ENCODE measurements around the gene ABCB10. TPM values are rescaled to one million over a fixed set of nuclear protein-coding genes. Genes with fewer than 3 reads are reported as not detected.

ABCB10 gene
- total RNA-seq, 2 experiments from 2014 or later = 32.4 to 39.9 TPM

DNA sequence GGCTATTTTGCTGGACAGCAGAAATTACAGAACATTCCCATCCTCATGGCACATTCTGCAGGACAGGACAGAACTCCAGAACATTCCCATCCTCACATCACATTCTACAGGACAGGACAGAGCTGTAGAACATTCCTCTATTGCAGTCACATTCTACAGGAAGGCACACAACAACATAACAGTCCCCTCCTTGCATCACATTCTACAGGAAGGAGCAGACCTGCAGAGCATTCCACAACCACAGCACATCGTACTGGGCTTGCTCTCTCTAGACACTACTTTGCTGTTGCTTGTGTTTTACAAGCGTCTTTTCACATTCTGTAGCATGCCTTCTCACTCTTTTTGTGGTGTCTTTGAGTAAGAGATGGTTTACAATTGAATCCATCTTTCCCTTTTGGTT is 26.8 kb upstream of the ABCB10 start:
- Mint-ChIP-seq H3K36me3 (ENCODE audit: low read depth) (no peaks in the 10 kb centered on the region), H3K4me1 (ENCODE audit: low read depth) (no peaks in the 10 kb centered on the region), H3K4me3 (no peak overlapping the region), H3K27me3 (ENCODE audit: low read depth) (peaks cover 2% of the 10 kb centered on the region), H3K9me3 (ENCODE audit: insufficient read depth) (no peaks in the 10 kb centered on the region), H3K27ac (no peak overlapping the region)
- DNase-seq = no peak
- ATAC-seq = no peak
- POLR2A ChIA-PET = no interaction called here
- CTCF ChIA-PET = no interaction called here

DNA sequence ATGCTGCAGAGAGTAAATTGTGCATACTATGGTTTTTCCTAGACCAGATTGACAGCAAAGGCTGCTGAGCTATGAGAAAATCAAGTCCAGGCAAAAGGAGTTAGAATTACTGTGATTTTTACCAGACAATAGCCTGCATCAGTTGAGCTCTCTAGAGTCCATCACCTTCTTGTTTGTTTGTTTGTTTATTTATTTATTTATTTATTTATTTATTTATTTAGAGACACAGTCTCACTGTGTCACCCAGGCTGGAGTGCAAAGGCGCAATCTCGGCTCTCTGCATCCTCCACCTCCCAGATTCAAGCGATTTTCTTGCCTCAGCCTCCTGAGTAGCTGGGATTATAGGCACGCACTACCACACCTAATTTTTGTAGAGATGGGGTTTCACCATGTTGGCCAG is 24.2 kb upstream of the ABCB10 start:
- ATAC-seq (no peak), DNase-seq (no peak)
- H3K27ac Mint-ChIP-seq = no peak overlapping the region
- ChIA-PET CTCF (interaction anchor here (1.2 kb wide), 1 partner anchor 324 kb away, joined by 3 read pairs; no protein-coding TSS in a partner anchor), POLR2A (no interaction called here)
- H3K27me3 Mint-ChIP-seq (ENCODE audit: low read depth) = peaks cover 10% of the 10 kb centered on the region
- H3K4me1 Mint-ChIP-seq (ENCODE audit: low read depth) = peaks cover 3% of the 10 kb centered on the region
- no peak overlapping the region for H3K4me3 Mint-ChIP-seq
- no peaks in the 10 kb centered on the region for H3K36me3 Mint-ChIP-seq (ENCODE audit: low read depth)
- no peaks in the 10 kb centered on the region for H3K9me3 Mint-ChIP-seq (ENCODE audit: insufficient read depth)

DNA sequence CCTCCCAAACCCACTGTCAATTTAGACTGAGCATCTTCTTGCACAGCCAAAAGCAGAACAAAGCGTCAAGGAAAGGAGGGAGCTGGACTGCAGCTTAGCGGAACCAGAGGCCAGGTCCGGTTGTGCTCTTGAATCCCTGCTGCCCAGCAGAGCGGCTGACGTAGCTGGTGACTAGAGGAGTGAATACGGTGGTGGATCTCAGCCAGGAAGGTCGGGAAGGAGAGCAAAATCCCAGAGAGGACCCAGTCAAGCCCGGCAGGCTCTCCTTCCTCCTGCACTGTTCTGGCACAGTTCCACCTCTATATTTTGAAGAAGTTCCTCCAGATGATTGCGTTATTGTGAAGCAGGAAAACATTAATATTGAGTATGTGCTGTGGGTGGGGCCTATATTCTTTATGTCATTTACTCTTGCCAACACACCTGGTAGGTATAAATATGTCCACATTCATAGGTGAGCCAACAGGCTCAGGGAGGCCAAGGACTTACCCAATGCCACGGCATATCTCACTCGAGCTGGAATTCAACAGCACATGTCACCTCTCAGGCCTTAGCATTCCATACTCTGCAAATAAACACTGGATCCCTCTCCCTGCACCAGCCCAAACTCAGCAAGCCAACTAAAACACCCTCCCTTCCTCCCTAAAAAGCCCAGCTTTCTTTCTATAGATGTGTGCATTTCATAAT is 23.6 kb upstream of the ABCB10 start:
- H3K36me3 Mint-ChIP-seq (ENCODE audit: low read depth) = no peaks in the 10 kb centered on the region
- H3K27me3 Mint-ChIP-seq (ENCODE audit: low read depth) = peaks cover 11% of the 10 kb centered on the region
- H3K4me1 Mint-ChIP-seq (ENCODE audit: low read depth) = peaks cover 3% of the 10 kb centered on the region
- no peak for DNase-seq
- ATAC-seq = no peak
- CTCF ChIA-PET = interaction anchor here (1.2 kb wide), 1 partner anchor 324 kb away, joined by 3 read pairs; no protein-coding TSS in a partner anchor
- H3K4me3 Mint-ChIP-seq = no peak overlapping the region
- no peak overlapping the region for H3K27ac Mint-ChIP-seq
- H3K9me3 Mint-ChIP-seq (ENCODE audit: insufficient read depth) = no peaks in the 10 kb centered on the region
- POLR2A ChIA-PET = no interaction called here

DNA sequence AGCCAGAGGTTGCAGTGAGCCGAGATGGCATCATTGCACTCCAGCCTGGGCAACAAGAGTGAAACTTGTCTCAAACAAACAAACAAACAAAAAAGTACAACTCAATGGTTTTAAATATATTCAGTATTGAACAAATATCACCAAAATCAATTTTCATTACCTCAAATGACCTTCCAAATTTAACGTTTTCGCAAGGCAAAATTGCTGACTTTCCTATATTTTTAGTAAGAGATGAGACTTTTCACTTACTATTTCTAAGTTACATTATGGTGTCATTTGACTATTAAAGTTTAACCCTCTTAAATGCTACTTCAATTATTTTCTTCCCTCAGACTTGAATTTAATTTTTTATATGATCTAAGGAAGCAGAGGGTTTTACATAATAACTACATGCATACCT is 23.0 kb upstream of the ABCB10 start:
- H3K27me3 Mint-ChIP-seq (ENCODE audit: low read depth) = peaks cover 11% of the 10 kb centered on the region
- no peak overlapping the region for H3K4me3 Mint-ChIP-seq
- no peak overlapping the region for H3K27ac Mint-ChIP-seq
- no peak for DNase-seq
- H3K9me3 Mint-ChIP-seq (ENCODE audit: insufficient read depth) = no peaks in the 10 kb centered on the region
- no peak for ATAC-seq
- peaks cover 3% of the 10 kb centered on the region for H3K4me1 Mint-ChIP-seq (ENCODE audit: low read depth)
- ChIA-PET POLR2A (no interaction called here), CTCF (no interaction called here)
- H3K36me3 Mint-ChIP-seq (ENCODE audit: low read depth) = no peaks in the 10 kb centered on the region

DNA sequence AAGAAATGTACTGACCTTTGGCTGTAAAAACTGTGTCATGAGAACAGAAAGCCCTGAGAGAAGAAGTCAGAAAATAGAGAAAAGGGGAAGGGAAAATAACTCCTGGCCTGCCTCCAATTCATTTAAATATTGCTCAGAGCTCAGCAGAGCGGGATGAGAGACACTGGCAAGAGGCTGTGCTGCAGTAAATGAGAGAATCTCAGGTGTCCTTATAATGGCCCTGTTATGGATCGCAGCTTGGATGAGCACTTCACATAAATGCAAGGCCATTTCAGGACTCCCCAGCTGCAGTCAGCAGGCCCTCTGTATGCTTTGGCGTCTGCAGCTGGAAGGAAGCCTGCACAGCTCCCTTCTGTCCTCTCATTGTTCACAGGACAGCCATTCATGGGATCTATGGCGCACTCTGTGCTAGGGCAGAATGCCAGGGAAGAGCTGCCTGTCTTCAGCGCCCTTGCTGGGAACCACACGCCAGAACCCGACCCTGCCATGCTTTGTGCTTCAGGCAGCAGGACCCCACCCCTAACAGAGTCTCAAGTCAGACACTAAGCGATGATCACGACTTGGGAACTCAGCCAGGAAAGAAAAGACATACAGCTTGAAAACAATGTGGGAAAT is 20.7 kb upstream of the ABCB10 start:
- Mint-ChIP-seq H3K36me3 (ENCODE audit: low read depth) (no peaks in the 10 kb centered on the region), H3K27ac (no peak overlapping the region), H3K9me3 (ENCODE audit: insufficient read depth) (no peaks in the 10 kb centered on the region), H3K4me3 (no peak overlapping the region), H3K4me1 (ENCODE audit: low read depth) (peaks cover 3% of the 10 kb centered on the region), H3K27me3 (ENCODE audit: low read depth) (peaks cover 11% of the 10 kb centered on the region)
- ATAC-seq (no peak), DNase-seq (no peak)
- CTCF ChIA-PET = interaction anchor here (1.6 kb wide), 1 partner anchor 18 kb away, joined by 3 read pairs; no protein-coding TSS in a partner anchor
- POLR2A ChIA-PET = interaction anchor here (0.5 kb wide), 1 partner anchor 68 kb away, joined by 3 read pairs; no protein-coding TSS in a partner anchor

DNA sequence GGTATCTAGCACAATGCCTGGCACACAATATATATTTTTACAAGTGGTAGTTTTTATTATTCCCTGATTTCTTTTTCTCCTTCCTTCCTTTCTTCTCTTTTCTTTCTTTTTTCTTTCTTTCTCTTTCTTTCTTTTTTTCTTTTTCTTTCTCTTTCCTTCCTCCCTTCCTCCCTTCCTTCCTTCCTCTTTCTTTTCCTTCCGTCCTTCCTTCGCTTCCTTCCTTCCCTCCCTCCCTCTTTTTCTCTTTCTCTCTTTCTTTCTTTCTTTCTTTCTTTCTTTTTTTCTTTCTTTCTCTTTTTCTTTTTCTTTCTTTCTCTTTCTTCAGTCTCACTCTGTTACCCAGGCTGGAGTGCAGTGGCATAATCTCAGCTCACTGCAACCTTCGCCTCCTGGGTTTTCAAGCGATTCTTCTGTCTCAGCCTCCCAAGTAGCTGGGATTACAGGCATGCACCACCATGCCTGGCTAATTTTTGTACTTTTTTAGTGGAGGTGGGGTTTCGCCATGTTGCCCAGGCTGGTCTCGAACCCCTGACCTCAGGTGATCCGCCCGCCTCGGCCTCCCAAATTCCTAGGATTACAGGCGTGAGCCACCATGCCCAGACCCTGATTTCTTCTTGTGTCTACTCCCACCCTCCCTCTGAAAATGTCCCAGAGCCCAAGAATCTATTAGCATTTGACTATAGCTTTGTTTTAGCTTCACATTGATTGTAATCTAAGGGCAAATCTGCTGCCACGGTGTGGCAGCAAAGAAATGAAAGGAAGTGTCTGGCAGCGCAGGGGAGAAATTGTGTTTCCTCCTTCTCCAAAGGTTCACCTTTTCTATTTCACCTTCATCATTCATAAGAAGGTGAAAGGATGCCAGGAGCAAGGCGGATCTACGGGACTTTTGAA is 19.9 kb upstream of the ABCB10 start:
- Mint-ChIP-seq H3K36me3 (ENCODE audit: low read depth) (no peaks in the 10 kb centered on the region), H3K4me3 (no peak overlapping the region), H3K27ac (no peak overlapping the region), H3K27me3 (ENCODE audit: low read depth) (peaks cover 9% of the 10 kb centered on the region), H3K9me3 (ENCODE audit: insufficient read depth) (no peaks in the 10 kb centered on the region), H3K4me1 (ENCODE audit: low read depth) (peaks cover 3% of the 10 kb centered on the region)
- ATAC-seq (no peak), DNase-seq (no peak)
- ChIA-PET POLR2A (no interaction called here), CTCF (interaction anchor here (1.6 kb wide), 1 partner anchor 18 kb away, joined by 3 read pairs; no protein-coding TSS in a partner anchor)

DNA sequence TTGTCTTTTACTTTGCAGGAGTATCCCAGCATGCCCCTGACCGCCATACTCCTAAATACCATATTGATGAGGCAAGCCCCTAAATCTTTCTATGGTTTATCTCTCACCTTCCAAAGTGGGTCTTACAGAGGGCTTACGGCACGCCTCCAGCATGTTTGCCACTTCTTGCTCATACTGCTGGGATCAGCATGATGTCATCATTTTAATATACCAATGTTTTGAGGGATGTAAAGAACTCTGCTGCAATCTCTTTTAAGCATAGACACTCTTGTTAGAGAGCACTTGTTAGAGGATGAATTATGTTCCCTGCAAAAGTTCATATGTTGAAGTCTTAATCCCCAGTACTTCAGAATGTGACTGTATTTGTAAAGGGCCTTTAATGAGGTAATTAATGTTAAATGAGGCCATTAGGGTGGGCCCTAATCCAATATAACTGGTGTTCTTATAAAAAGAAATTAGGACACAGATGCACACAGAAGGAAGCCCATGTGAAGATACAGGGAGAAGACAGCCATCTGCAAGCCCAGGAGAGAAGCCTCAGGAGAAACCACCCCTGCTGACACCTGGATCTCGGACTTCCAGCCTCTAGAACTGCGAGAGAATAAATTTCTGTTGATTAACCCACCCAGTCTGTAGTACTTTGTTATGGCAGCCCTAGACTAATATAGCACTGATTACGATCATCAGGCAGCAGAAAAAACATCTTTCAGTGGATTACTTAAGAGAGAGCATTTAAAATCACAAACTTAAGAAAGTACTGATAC is 16.4 kb upstream of the ABCB10 start:
- DNase-seq (no peak), ATAC-seq (no peak)
- Mint-ChIP-seq H3K4me1 (ENCODE audit: low read depth) (peaks cover 3% of the 10 kb centered on the region), H3K27ac (no peak overlapping the region), H3K4me3 (no peak overlapping the region), H3K27me3 (ENCODE audit: low read depth) (peaks cover 11% of the 10 kb centered on the region), H3K36me3 (ENCODE audit: low read depth) (no peaks in the 10 kb centered on the region), H3K9me3 (ENCODE audit: insufficient read depth) (no peaks in the 10 kb centered on the region)
- POLR2A ChIA-PET = interaction anchor here (0.6 kb wide), 1 partner anchor 90 kb away, joined by 3 read pairs; no protein-coding TSS in a partner anchor
- CTCF ChIA-PET = no interaction called here

DNA sequence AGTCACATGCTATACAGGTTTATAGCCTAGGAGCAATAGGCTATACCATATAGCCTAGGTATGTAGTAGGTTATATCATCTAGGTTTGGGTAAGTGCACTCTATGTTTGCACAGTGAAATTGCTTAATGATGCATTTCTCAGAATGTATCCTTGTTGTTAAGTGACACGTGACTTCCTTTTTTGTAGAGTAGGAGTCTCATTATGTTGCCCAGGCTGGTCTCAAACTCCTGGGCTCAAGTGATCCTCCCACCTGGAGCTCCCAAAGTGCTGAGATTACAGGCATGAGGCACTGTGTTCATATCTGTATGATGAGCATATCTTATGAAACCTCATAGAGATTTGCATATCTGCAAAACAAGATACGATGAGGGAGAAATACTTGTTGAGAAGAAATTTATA is 13.8 kb upstream of the ABCB10 start:
- Mint-ChIP-seq H3K4me3 (no peak overlapping the region), H3K27ac (no peak overlapping the region), H3K9me3 (ENCODE audit: insufficient read depth) (no peaks in the 10 kb centered on the region), H3K36me3 (ENCODE audit: low read depth) (no peaks in the 10 kb centered on the region), H3K4me1 (ENCODE audit: low read depth) (no peaks in the 10 kb centered on the region), H3K27me3 (ENCODE audit: low read depth) (peaks cover 5% of the 10 kb centered on the region)
- ChIA-PET POLR2A (no interaction called here), CTCF (no interaction called here)
- DNase-seq (no peak), ATAC-seq (no peak)

DNA sequence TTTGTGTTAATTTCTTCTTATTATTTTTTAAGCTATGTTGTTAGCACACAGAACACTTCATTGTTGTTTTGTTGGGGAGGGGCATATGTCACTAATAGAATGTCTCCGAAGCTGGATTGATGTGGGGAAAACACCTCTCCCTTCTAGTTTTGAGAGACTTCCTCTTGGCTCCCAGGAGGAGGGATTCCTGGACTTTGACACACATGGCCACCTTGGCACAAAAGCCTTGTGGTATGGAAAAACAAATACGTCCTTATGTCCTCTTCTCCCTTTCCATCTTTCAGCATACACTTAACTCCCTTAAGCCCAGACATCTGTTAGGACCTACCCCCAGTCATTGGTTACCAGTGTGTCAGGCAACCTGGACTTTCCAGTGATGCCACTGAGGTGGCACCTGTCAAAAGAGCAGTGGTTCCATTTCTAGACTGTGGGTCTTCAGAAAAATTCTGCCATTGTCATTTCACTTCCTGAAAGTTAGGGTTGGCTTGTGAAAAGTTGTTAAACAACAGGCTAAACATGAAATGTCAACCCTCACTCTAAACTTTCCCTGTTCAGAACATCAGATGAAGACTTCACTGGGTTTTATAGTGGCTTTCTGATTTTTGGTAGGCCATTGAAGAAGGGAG is 12.5 kb upstream of the ABCB10 start:
- Mint-ChIP-seq H3K36me3 (ENCODE audit: low read depth) (no peaks in the 10 kb centered on the region), H3K27ac (no peak overlapping the region), H3K4me3 (no peak overlapping the region), H3K9me3 (ENCODE audit: insufficient read depth) (no peaks in the 10 kb centered on the region), H3K27me3 (ENCODE audit: low read depth) (peaks cover 5% of the 10 kb centered on the region), H3K4me1 (ENCODE audit: low read depth) (no peaks in the 10 kb centered on the region)
- CTCF ChIA-PET = no interaction called here
- POLR2A ChIA-PET = no interaction called here
- DNase-seq (no peak), ATAC-seq (no peak)

DNA sequence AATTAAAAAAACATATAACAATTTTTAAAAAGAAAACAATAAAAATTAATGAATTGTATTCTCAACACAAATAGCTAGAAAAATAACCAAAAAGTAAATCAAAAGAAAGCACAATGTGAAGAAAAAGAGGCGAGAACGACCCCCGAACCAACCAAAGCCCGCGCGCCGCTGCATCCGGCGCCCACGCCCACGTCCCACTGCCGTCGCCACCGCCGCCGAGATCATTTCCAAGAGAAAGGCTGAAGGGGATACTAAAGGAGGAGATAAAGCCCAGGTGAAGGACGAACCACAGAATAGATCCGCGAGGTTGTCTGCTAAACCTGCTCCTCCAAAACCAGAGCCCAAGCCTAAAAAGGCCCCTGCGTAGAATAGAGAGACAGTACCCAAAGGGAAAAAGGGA is 11.8 kb upstream of the ABCB10 start:
- ChIA-PET POLR2A (no interaction called here), CTCF (no interaction called here)
- no peak for DNase-seq
- no peaks in the 10 kb centered on the region for H3K9me3 Mint-ChIP-seq (ENCODE audit: insufficient read depth)
- no peak for ATAC-seq
- H3K36me3 Mint-ChIP-seq (ENCODE audit: low read depth) = no peaks in the 10 kb centered on the region
- no peak overlapping the region for H3K4me3 Mint-ChIP-seq
- no peak overlapping the region for H3K27ac Mint-ChIP-seq
- peaks cover 5% of the 10 kb centered on the region for H3K27me3 Mint-ChIP-seq (ENCODE audit: low read depth)
- H3K4me1 Mint-ChIP-seq (ENCODE audit: low read depth) = no peaks in the 10 kb centered on the region

DNA sequence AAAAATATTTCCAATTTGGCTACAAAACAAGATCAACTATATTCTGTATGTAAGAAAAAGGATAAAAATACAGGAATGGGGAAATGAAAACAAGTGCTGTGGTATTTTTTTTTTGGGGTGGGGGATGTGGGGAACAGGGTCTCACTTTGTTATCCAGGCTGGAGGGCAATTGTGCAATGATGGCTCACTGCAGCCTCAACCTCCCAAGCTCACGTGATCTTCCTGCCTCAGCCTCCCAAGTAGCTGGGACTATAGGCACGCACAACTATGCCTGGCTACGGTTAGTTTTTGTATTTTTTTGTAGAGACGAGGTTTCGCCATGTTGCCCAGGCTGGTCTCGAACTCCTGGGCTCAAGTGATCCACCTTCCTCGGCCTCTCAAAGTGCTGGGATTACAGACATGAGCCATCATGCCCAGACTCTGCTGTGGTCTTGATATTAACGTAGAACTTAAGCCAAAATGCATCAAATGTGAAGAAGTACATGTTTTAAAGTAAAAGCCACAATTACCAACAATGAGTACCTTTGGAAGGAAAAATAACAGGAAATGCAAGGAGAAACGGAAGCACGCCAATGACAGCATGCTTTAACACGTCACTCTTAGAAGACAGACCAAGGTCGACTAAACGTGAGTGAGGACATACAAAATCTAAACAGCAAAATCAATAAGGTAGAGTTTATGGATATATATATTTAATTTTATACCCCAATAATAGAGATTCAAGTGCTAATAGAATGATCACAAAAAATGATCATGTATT is 8.8 kb upstream of the ABCB10 start:
- H3K9me3 Mint-ChIP-seq (ENCODE audit: insufficient read depth) = no peaks in the 10 kb centered on the region
- POLR2A ChIA-PET = interaction anchor here (1.6 kb wide), 1 partner anchor 9 kb away, joined by 4 read pairs; the partner anchor contains the start of gene ABCB10
- DNase-seq = no peak
- H3K4me1 Mint-ChIP-seq (ENCODE audit: low read depth) = no peaks in the 10 kb centered on the region
- peaks cover 5% of the 10 kb centered on the region for H3K27me3 Mint-ChIP-seq (ENCODE audit: low read depth)
- no peak overlapping the region for H3K4me3 Mint-ChIP-seq
- H3K36me3 Mint-ChIP-seq (ENCODE audit: low read depth) = no peaks in the 10 kb centered on the region
- CTCF ChIA-PET = no interaction called here
- no peak for ATAC-seq
- H3K27ac Mint-ChIP-seq = no peak overlapping the region

Measured in activated CD8-positive, alpha-beta T cell treated with anti-CD3 and anti-CD28 coated beads, Interleukin-2, amount 10 ng/mL, durations not matched to agents 7 days and 5 days (primary cell).